Activated naive CD4-positive, alpha-beta T cell treated with anti-CD3 and anti-CD28 coated beads, Interleukin-2, amount 10 ng/mL, durations not matched to agents 7 days and 5 days (primary cell): ENCODE data around the gene CD96.

Source experiments
- CTCF ChIA-PET: fragments of 350-600 bp; sonication (Branson Sonifier 250); formaldehyde crosslinking; loops from one replicate; lab custom pipeline; 2021; ENCODE audit warnings: antibody characterized with exemption; lab: Charles Lee
- DNase-seq: peaks from one replicate; pipeline ENCODE4 v3.0.0-alpha.2; 2020
- H3K27ac Mint-ChIP-seq: one replicate; pipeline ENCODE4 v1.8.0; 2021; ENCODE audit warnings: mild to moderate bottlenecking, moderate library complexity, mixed read lengths
- H3K27me3 Mint-ChIP-seq: one replicate; pipeline ENCODE4 v1.8.0; 2021; ENCODE audit warnings: mild to moderate bottlenecking, mixed read lengths
- H3K36me3 Mint-ChIP-seq: one replicate; pipeline ENCODE4 v1.8.0; 2021; ENCODE audit warnings: mixed read lengths
- H3K4me1 Mint-ChIP-seq: one replicate; pipeline ENCODE4 v1.8.0; 2021; ENCODE audit warnings: mixed read lengths
- H3K4me3 Mint-ChIP-seq: one replicate; pipeline ENCODE4 v1.8.0; 2021; ENCODE audit warnings: mild to moderate bottlenecking, moderate library complexity, mixed read lengths
- H3K9me3 Mint-ChIP-seq: one replicate; pipeline ENCODE4 v1.8.0; 2021; ENCODE audit warnings: mixed read lengths

CD96 gene

GRCh38 chr3:111690242-111690641 lies 148.2 kb downstream of the CD96 start:
- Mint-ChIP-seq H3K4me3 (no peak overlapping the region), H3K27ac (no peak overlapping the region), H3K9me3 (no peaks in the 10 kb centered on the region), H3K4me1 (peaks cover 35% of the 10 kb centered on the region), H3K36me3 (peaks cover 16% of the 10 kb centered on the region), H3K27me3 (no peaks in the 10 kb centered on the region)
- CTCF ChIA-PET = interaction anchor here (1.2 to 5.3 kb wide), 8 partner anchors 10 to 111 kb away, joined by 4 to 120 read pairs (median 8); no protein-coding TSS in a partner anchor
- DNase-seq = no peak

DNA sequence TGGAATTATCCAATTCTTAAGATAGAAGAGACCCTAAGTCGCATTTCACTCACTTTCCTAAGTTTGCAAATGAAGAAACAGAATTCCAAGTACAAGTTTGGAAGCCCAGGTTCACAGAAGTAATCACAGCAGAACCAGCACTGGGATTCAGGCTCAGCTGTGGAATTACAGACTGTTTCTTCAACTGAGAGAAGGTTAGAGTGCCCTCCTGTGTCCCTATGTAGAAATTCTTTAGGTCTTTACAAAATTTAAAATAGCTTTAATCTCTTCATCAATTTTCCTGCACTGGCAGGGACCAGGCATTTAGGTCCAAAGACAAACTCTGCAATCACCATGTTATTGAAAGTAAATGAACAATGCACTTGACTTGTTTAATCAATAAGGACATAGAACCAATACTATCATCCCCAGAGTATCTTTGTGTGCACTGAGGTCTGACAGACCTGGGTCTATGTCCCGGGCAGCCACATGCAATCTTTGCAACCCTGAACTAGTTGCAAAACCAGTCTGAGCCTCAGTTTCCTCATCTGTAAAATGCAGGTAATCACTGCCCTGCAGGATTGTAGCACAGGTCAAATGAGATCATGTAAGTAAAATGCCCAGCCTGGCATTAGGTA lies 149.4 kb downstream of the CD96 start:
- Mint-ChIP-seq H3K9me3 (no peaks in the 10 kb centered on the region), H3K27me3 (no peaks in the 10 kb centered on the region), H3K4me1 (peaks cover 42% of the 10 kb centered on the region), H3K36me3 (peaks cover 21% of the 10 kb centered on the region), H3K27ac (no peak overlapping the region), H3K4me3 (no peak overlapping the region)
- CTCF ChIA-PET = interaction anchor here (0.6 to 5.3 kb wide), 17 partner anchors 8 to 355 kb away, joined by 3 to 120 read pairs (median 4); no protein-coding TSS in a partner anchor
- no peak for DNase-seq

GRCh38 chr3:111692593-111693552 lies 150.9 kb downstream of the CD96 start:
- Mint-ChIP-seq H3K4me1 (peaks cover 42% of the 10 kb centered on the region), H3K4me3 (no peak overlapping the region), H3K27ac (no peak overlapping the region), H3K36me3 (peaks cover 18% of the 10 kb centered on the region), H3K27me3 (no peaks in the 10 kb centered on the region), H3K9me3 (no peaks in the 10 kb centered on the region)
- CTCF ChIA-PET = interaction anchor here (0.7 to 5.3 kb wide), 9 partner anchors 9 to 275 kb away, joined by 3 to 120 read pairs (median 7); no protein-coding TSS in a partner anchor
- DNase-seq = no peak

GRCh38 chr3:111694471-111694870 lies 152.5 kb downstream of the CD96 start:
- H3K27me3 Mint-ChIP-seq = no peaks in the 10 kb centered on the region
- H3K4me3 Mint-ChIP-seq = no peak overlapping the region
- CTCF ChIA-PET = interaction anchor here (0.5 to 5.3 kb wide), 7 partner anchors 13 to 610 kb away, joined by 3 to 120 read pairs (median 4); no protein-coding TSS in a partner anchor
- no peak overlapping the region for H3K27ac Mint-ChIP-seq
- peaks cover 39% of the 10 kb centered on the region for H3K4me1 Mint-ChIP-seq
- DNase-seq = no peak
- H3K36me3 Mint-ChIP-seq = peaks cover 18% of the 10 kb centered on the region
- no peaks in the 10 kb centered on the region for H3K9me3 Mint-ChIP-seq

DNA sequence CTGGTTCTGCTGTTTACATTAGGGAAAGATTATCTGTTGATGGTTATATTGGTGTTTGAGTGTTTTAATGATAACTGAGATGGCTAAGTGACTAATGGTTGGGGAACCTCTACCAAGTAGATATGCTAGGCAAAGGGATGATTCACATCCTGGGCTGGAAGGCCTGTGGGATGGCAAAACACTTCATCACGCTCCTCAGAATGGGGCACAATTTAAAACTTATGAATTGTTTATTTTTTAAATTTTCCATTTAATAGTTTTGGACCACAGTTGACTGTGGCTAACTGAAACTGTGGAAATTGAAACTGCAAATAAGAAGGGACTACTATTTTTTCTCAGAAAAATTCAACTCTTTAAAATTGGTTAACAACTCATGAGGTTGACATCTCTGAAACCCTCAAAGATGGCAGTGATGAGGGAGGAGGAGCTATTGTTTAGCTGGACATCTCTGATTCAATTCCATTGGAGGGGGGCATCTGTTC lies 153.7 kb downstream of the CD96 start:
- no peaks in the 10 kb centered on the region for H3K9me3 Mint-ChIP-seq
- H3K36me3 Mint-ChIP-seq = peaks cover 21% of the 10 kb centered on the region
- no peak overlapping the region for H3K27ac Mint-ChIP-seq
- H3K27me3 Mint-ChIP-seq = no peaks in the 10 kb centered on the region
- CTCF ChIA-PET = interaction anchor here (1.0 kb wide), 1 partner anchor 11 kb away, joined by 3 read pairs; no protein-coding TSS in a partner anchor
- no peak overlapping the region for H3K4me3 Mint-ChIP-seq
- DNase-seq = no peak
- H3K4me1 Mint-ChIP-seq = peaks cover 33% of the 10 kb centered on the region

GRCh38 chr3:111700054-111700453 lies 158.1 kb downstream of the CD96 start:
- CTCF ChIA-PET = interaction anchor here (0.9 to 3.4 kb wide), 5 partner anchors 9 to 32 kb away, joined by 3 to 20 read pairs (median 3); no protein-coding TSS in a partner anchor
- H3K27ac Mint-ChIP-seq = peak overlapping the region; percentile 17
- no peaks in the 10 kb centered on the region for H3K9me3 Mint-ChIP-seq
- no peak for DNase-seq
- no peaks in the 10 kb centered on the region for H3K27me3 Mint-ChIP-seq
- H3K4me1 Mint-ChIP-seq = peaks cover 11% of the 10 kb centered on the region
- no peak overlapping the region for H3K4me3 Mint-ChIP-seq
- peaks cover 14% of the 10 kb centered on the region for H3K36me3 Mint-ChIP-seq

DNA sequence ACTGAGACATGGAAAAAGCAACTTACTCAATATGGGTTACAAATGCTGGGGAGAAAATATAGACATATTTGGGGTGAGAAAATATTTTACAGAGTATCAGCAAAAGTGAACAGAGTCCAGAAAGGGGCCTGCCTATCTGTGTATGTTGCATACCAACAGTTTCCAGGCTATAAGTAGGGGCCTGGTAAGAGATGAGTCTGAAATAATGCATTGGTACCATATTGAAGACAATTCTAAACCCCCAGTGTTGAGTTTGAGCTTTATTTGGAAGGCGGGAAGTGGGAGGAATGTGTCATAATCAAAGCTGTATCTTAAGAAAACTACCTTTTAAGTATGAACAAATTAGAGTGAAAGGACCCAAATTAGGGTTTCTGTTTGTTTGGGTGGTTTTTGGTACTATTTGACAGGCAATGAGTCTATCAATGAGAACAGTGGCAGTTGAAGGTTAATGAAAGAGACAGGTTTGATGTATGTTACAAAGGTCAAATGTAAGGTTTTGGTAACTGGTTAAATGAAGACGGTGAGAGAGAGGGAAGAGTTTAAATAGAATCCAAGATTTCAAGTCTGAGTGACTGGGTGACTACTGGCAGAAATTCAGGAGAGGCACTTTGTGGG lies 159.4 kb downstream of the CD96 start:
- CTCF ChIA-PET = interaction anchor here (0.6 to 3.4 kb wide), 4 partner anchors 9 to 32 kb away, joined by 3 to 20 read pairs (median 4); no protein-coding TSS in a partner anchor
- H3K4me3 Mint-ChIP-seq = no peak overlapping the region
- H3K27me3 Mint-ChIP-seq = no peaks in the 10 kb centered on the region
- DNase-seq = no peak
- peaks cover 2% of the 10 kb centered on the region for H3K4me1 Mint-ChIP-seq
- H3K36me3 Mint-ChIP-seq = peaks cover 12% of the 10 kb centered on the region
- H3K9me3 Mint-ChIP-seq = no peaks in the 10 kb centered on the region
- H3K27ac Mint-ChIP-seq = no peak overlapping the region
